DND-41 (cell line): Measurements from ENCODE around the gene UTF1.

Experiments
- ATAC-seq: fragments of 200-7000 bp; cut with Tn5 transposase; 3 replicates; pipeline ENCODE4 v1.9.1; 2021; ENCODE audit warnings: low read depth; ENCODE audit not compliant: insufficient read depth
- DNase-seq: peaks from one replicate; pipeline ENCODE4 v3.0.0-alpha.2; 2020
- H2AFZ ChIP-seq: 2 replicates; pipeline ENCODE4 v1.6.0; 2012; ENCODE audit warnings: low read depth, low read length
- H3K27ac ChIP-seq: 2 replicates; pipeline ENCODE4 v1.5.1; 2012; ENCODE audit warnings: low read length, inconsistent platforms
- H3K27me3 ChIP-seq: fragments of 200-600 bp; sonication (generic); 2 replicates; pipeline ENCODE4 v1.6.0; 2012; ENCODE audit warnings: low read length, mild to moderate bottlenecking, inconsistent platforms; ENCODE audit not compliant: insufficient read depth, poor library complexity
- H3K36me3 ChIP-seq: 2 replicates; pipeline ENCODE4 v1.5.1; 2012; ENCODE audit warnings: low read length, inconsistent platforms; ENCODE audit not compliant: insufficient read depth
- H3K4me1 ChIP-seq: 2 replicates; pipeline ENCODE4 v1.5.1; 2012; ENCODE audit warnings: mild to moderate bottlenecking, low read length; ENCODE audit not compliant: insufficient read depth
- H3K4me2 ChIP-seq: 2 replicates; pipeline ENCODE4 v1.6.0; 2012; ENCODE audit warnings: mild to moderate bottlenecking, moderate library complexity, low read length, inconsistent platforms; ENCODE audit not compliant: insufficient read depth
- H3K4me3 ChIP-seq, 2 experiments: fragments of 200-600 bp in 1 of 2; shearing (Covaris generic) in 1 of 2; 2 replicates each; pipeline ENCODE4 v1.5.1; 2012 to 2016; ENCODE audit warnings: inconsistent platforms in 2 of 2, low read length in 2 of 2, mild to moderate bottlenecking in 2 of 2, low read depth in 1 of 2, moderate library complexity in 1 of 2
- H3K79me2 ChIP-seq: 2 replicates; pipeline ENCODE4 v1.6.0; 2012; ENCODE audit warnings: low read length, inconsistent platforms; ENCODE audit not compliant: insufficient read depth
- H3K9ac ChIP-seq: 2 replicates; pipeline ENCODE4 v1.6.0; 2012; ENCODE audit warnings: low read depth, mild to moderate bottlenecking, inconsistent platforms, low read length, moderate library complexity
- H3K9me3 ChIP-seq: 2 replicates; pipeline ENCODE4 v1.5.1; 2012; ENCODE audit warnings: low read length, moderate library complexity, mild to moderate bottlenecking, inconsistent platforms; ENCODE audit not compliant: insufficient read depth, severe bottlenecking
- H4K20me1 ChIP-seq: 2 replicates; pipeline ENCODE4 v1.6.0; 2012; ENCODE audit warnings: low read length; ENCODE audit not compliant: insufficient read depth
- CTCF ChIP-seq: IDR thresholded peaks from 2 replicates; pipeline ENCODE4 v1.5.1; 2012; ENCODE audit warnings: borderline replicate concordance, low read length, moderate library complexity, mild to moderate bottlenecking; ENCODE audit not compliant: poor library complexity, severe bottlenecking; ENCODE audit errors: extremely low read depth
- EZH2 ChIP-seq: IDR thresholded peaks from 3 replicates; pipeline ENCODE4 v1.6.1; 2012; ENCODE audit warnings: borderline replicate concordance, low read depth, mild to moderate bottlenecking, moderate library complexity, low read length, inconsistent platforms; ENCODE audit not compliant: severe bottlenecking

Gene UTF1

GRCh38 chr10:133182791-133183645 is 47.0 kb upstream of the UTF1 start:
- Histone ChIP-seq H3K27ac (no peak overlapping the region), H3K27me3 (no peaks in the 10 kb centered on the region), H3K4me2 (no peak overlapping the region), H3K4me3 (no peak overlapping the region), H4K20me1 (no peaks in the 10 kb centered on the region; the same call in 1 of the 2 replicates), H3K9me3 (peaks cover 1% of the 10 kb centered on the region), H3K9ac (no peak overlapping the region), H3K36me3 (no peaks in the 10 kb centered on the region), H3K79me2 (no peaks in the 10 kb centered on the region), H2AFZ (no peak overlapping the region), H3K4me1 (no peaks in the 10 kb centered on the region)
- TF ChIP-seq EZH2 (no peak), CTCF (no peak)
- no peak for ATAC-seq
- no peak for DNase-seq

- no peaks in the 10 kb centered on the region for H3K4me1 ChIP-seq
- H3K9me3 ChIP-seq = no peaks in the 10 kb centered on the region
- H3K4me2 ChIP-seq = no peak overlapping the region
- H3K4me3 ChIP-seq = no peak overlapping the region
- no peak overlapping the region for H3K9ac ChIP-seq
- H4K20me1 ChIP-seq = no peaks in the 10 kb centered on the region; the same call in 1 of the 2 replicates
- no peaks in the 10 kb centered on the region for H3K27me3 ChIP-seq
- H2AFZ ChIP-seq = no peak overlapping the region
- TF ChIP-seq EZH2 (no peak), CTCF (no peak)
- no peak for ATAC-seq
- no peaks in the 10 kb centered on the region for H3K79me2 ChIP-seq
- no peak for DNase-seq
- no peak overlapping the region for H3K27ac ChIP-seq
- no peaks in the 10 kb centered on the region for H3K36me3 ChIP-seq
These were observed 46.2 kb upstream of the UTF1 start for GRCh38 chr10:133183646-133184378.

- Histone ChIP-seq H3K9ac (no peak overlapping the region), H4K20me1 (no peaks in the 10 kb centered on the region; the same call in 1 of the 2 replicates), H3K4me3 (no peak overlapping the region), H2AFZ (no peak overlapping the region), H3K4me1 (no peaks in the 10 kb centered on the region), H3K36me3 (no peaks in the 10 kb centered on the region), H3K27me3 (no peaks in the 10 kb centered on the region), H3K27ac (no peak overlapping the region), H3K4me2 (no peak overlapping the region), H3K9me3 (no peaks in the 10 kb centered on the region), H3K79me2 (no peaks in the 10 kb centered on the region)
- TF ChIP-seq EZH2 = no peak
- no peak for TF ChIP-seq CTCF
- ATAC-seq = no peak
- no peak for DNase-seq
These were observed 45.3 kb upstream of the UTF1 start for GRCh38 chr10:133184591-133185244.
